ENCODE results near the gene FRMPD2. TPM values are rescaled to one million over a fixed set of nuclear protein-coding genes. Genes with fewer than 3 reads are reported as not detected.

The FRMPD2 gene
- total RNA-seq, 1 experiment from 2014 or later = 0.44 TPM

DNA sequence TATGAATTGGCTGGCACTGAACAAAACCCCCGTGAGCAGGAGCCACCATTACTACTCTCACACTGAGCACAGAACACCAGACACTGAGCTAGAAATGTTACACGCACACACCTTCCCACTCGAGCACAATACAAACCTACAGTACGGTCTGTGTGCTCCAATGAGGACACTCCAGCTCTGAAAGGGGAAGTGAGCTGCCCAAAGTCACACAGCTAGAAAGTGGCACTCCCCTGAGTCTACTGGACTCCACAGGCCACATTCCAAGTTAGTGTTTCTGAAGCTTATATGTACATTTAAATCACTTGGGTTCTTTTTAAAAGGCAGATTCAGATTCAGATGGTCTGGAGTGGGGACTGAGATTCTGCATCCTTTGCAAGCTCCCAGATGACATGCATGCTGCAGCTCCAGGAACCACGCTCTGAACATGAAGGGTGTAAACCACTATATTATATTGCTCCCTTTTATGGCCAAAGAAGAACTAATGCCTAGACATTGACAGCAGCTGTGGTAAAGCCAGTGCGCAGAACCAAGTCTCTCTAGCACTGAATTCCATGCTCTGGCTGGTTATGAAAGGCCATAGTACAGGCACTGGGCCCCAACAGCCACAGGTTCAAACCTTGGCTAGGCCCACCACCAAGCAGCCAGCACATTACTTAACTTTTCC lies 77.1 kb downstream of the FRMPD2 start:
- Histone ChIP-seq H2AFZ (ENCODE audit: low read length) (no peak overlapping the region), H3K14ac (ENCODE audit: insufficient read depth, low read length) (no peak overlapping the region)
- whole genome bisulfite sequencing (ENCODE audit: extremely low coverage, insufficient read length, low lambda C conversion rate) = no CpG with 5 or more reads among the region's 6 CpGs

More for the DNA sequence above, 77.1 kb downstream of the FRMPD2 start:
- no peaks in the 10 kb centered on the region for H3K9me3 ChIP-seq (ENCODE audit: control insufficient read depth, low read depth, low read length)
- H2BK20ac ChIP-seq (ENCODE audit: low read depth, low read length, poor library complexity, severe bottlenecking) = no peak overlapping the region
- DNase-seq = no peak
- H3K27me3 ChIP-seq (ENCODE audit: insufficient read depth, low read length) = no peaks in the 10 kb centered on the region; the same call in 1 of the 2 replicates
- no peaks in the 10 kb centered on the region for H3K79me1 ChIP-seq (ENCODE audit: insufficient read depth, low read depth, low read length, poor library complexity, severe bottlenecking)
- H2BK120ac ChIP-seq (ENCODE audit: low read depth, low read length, poor library complexity, severe bottlenecking) = no peak overlapping the region
- no peaks in the 10 kb centered on the region for H3K36me3 Mint-ChIP-seq (ENCODE audit: insufficient read depth in 1 of 3, low read depth in 3 of 3)
- no peak overlapping the region for H3K18ac ChIP-seq (ENCODE audit: insufficient read length, low read depth, low read length)
- H3K79me2 ChIP-seq (ENCODE audit: insufficient read depth, low read length) = 0 out of 2 replicates have a peak, but pooled peaks cover 1% of the 10 kb centered on the region
- H2AK5ac ChIP-seq (ENCODE audit: insufficient read length, low read length) = no peak overlapping the region
- no peak overlapping the region for H3K9ac ChIP-seq (ENCODE audit: extremely low read depth, insufficient read length, low read length)
- no peaks in the 10 kb centered on the region for H4K20me1 ChIP-seq (ENCODE audit: control insufficient read depth, insufficient read depth, insufficient read length)
- H3K4me2 ChIP-seq (ENCODE audit: insufficient read depth, insufficient read length, low read length) = no peak overlapping the region
- no peak overlapping the region for H3K23ac ChIP-seq (ENCODE audit: insufficient read length, low read depth, low read length)
- H3T11ph ChIP-seq (ENCODE audit: low read length) = no peak overlapping the region
- no peak overlapping the region for H4K5ac ChIP-seq (ENCODE audit: insufficient read length, low read depth, low read length)
- no peak overlapping the region for H2BK15ac ChIP-seq (ENCODE audit: low read depth, low read length)
- H3K4me1 ChIP-seq (ENCODE audit: insufficient read depth, low read length) = no peaks in the 10 kb centered on the region; the same call in 1 of the 2 replicates
- no peak for TF ChIP-seq CTCF (conservative IDR thresholded peaks at IDR 0.05)
- peak overlapping the region in 1 of 3 experiments; percentile 46; a peak in 2 of 7 replicates for H3K27ac Mint-ChIP-seq
- H3K4me3 Mint-ChIP-seq = no peak overlapping the region
- no peaks in the 10 kb centered on the region for H3K23me2 ChIP-seq (ENCODE audit: insufficient read length, low read depth, low read length, poor library complexity, severe bottlenecking)
- no peak overlapping the region for H3K27ac ChIP-seq (ENCODE audit: insufficient read length, low read depth, low read length)
- H3K9me3 Mint-ChIP-seq = no peaks in the 10 kb centered on the region; a peak in 1 of 5 replicates
- H3K27me3 Mint-ChIP-seq (ENCODE audit: low read depth) = no peaks in the 10 kb centered on the region
- no peak overlapping the region for H2BK12ac ChIP-seq (ENCODE audit: insufficient read length, low read depth, low read length)
- no peak overlapping the region for H2BK5ac ChIP-seq (ENCODE audit: insufficient read length, low read length)
- no peak overlapping the region for H4K91ac ChIP-seq (ENCODE audit: insufficient read length, low read depth, low read length)
- no peak overlapping the region for H3K56ac ChIP-seq (ENCODE audit: insufficient read length, low read depth, low read length)
- peaks cover 9 to 21% of the 10 kb centered on the region in 2 experiments for H3K4me1 Mint-ChIP-seq
- no peak overlapping the region for H4K8ac ChIP-seq (replicated peaks; ENCODE audit: insufficient read length, low read depth, low read length)
- H3K4ac ChIP-seq (ENCODE audit: low read depth, low read length) = no peak overlapping the region

All from H9 (cell line).